Measurements from ENCODE around the gene TXNDC15. TPM values are rescaled to one million over a fixed set of nuclear protein-coding genes. Genes with fewer than 3 reads are reported as not detected.
"Not testable (repeated sequence)": the region's sequence is repeated elsewhere in the genome, so short reads cannot be mapped to it uniquely, and the experiment has no call there.

TXNDC15 gene
- total RNA-seq, 1 donor from 2014 or later, result 74.9 TPM

DNA sequence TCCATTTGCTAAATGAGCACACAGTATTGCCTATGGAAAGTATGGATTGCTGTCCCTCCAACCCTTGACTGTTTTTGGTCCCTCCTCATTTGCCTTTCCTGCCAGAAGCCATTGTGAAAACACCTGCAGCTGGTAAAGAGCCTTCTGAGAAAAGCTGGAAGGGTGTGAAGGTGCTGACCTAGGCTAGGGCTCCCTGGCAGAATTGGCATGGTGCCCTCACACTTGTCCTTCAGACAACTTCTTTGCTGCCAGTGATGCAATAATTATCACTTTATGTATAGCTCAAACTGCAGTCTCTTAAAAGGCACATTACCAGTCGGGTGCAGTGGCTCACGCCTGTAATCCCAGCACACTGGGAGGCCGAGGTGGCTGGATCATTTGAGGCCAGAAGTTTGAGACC lies 4.2 kb downstream of the TXNDC15 start:
- DNase-seq (ENCODE audit: low read depth, low spot score), result no peak

DNA sequence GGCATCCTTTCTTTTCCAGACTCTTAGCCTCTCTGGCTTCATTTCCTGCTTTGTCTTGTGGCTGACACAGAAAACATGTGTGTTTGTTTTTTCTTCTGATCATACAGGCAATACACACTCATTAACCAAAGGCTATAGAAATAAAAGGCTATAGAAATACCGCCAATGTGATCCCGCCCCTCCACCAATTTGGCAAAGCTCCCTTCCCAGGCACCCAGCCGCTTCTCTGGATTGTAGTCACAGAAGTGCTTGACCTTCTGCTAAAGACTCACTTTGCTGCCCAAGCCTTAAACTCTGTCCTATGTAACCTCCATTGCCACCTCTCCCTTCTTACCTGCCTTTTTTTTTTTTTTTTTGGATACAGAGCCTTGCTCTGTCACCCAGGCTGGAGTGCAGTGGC lies 5.3 kb downstream of the TXNDC15 start:
- no peak for DNase-seq (ENCODE audit: low read depth, low spot score)

DNA sequence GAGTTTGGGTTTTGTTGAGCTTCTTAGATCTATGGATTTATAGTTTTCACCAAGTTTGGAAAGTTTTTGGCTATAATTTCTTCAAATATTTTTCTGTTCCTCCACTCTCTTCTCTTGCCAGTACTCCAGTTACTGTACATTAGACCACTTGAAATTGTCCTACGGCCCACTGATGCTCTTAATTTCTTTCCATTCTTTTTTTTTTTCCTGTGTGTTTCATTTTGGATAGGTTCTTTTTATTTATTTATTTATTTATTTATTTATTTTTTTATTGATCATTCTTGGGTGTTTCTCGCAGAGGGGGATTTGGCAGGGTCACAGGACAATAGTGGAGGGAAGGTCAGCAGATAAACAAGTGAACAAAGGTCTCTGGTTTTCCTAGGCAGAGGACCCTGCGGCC lies 6.8 kb downstream of the TXNDC15 start:
- not testable (repeated sequence) for DNase-seq (ENCODE audit: low read depth, low spot score)

DNA sequence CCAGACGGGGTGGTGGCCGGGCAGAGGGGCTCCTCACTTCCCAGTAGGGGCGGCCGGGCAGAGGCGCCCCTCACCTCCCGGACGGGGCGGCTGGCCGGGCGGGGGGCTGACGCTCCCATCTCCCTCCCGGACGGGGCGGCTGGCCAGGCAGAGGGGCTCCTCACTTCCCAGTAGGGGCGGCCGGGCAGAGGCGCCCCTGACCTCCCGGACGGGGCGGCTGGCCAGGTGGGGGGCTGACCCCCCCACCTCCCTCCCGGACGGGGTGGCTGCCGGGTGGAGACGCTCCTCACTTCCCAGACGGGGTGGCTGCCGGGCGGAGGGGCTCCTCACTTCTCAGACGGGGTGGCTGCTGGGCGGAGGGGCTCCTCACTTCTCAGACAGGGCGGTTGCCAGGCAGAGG lies 7.5 kb downstream of the TXNDC15 start:
- DNase-seq (ENCODE audit: low read depth, low spot score), result not testable (repeated sequence)

DNA sequence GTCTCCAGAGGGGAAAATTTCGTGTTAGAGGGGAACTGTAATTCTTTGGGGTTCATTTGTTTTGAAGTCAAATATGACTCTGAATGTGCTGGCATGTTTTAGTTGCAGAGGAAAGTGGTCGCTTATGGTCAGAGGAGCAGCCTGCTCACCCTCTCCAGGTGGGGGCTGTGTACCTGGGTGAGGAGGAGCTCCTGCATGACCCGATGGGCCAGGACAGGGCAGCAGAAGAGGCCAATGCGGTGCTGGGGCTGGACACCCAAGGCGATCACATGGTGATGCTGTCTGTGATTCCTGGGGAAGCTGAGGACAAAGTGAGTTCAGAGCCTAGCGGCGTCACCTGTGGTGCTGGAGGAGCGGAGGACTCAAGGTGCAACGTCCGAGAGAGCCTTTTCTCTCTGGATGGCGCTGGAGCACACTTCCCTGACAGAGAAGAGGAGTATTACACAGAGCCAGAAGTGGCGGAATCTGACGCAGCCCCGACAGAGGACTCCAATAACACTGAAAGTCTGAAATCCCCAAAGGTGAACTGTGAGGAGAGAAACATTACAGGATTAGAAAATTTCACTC lies 13.5 kb downstream of the TXNDC15 start:
- DNase-seq (ENCODE audit: low read depth, low spot score), result no peak

DNA sequence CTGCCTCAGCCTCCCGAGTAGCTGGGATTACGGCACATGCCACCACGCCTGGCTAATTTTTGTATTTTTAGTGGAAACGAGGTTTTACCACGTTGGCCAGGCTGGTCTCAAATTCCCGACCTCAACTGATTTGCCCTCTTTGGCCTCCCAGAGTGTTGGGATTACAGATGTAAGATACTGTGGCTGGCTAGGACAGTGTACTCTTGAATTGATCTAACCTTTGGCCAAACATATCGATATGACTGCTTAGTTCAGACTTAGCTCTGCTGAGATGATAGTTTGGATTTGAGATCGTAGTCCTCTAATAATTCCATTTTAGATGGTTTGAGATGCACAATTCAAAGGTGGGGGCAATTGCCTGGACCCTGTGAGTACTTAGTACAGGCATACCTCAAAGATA lies 15.2 kb downstream of the TXNDC15 start:
- no peak for DNase-seq (ENCODE audit: low read depth, low spot score)

DNA sequence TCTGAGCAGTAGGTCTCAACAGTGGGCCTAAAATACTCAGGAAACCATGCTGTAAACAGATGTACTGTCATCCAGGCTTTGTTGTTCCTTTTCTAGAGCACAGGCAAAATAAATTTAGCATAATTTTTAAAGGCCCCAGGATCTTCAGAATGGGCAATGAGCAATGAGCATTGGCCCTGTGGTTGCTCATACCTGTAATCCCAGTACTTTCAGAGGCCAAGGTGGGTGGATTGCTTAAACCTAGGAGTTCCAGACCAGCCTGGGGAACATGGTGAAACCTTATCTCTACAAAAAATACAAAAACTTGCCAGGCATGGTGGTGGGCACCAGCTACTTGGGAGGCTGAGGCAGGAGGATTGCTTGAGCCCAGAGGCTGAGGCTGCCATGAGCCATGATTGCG lies 17.3 kb downstream of the TXNDC15 start:
- DNase-seq (ENCODE audit: low read depth, low spot score), result no peak

DNA sequence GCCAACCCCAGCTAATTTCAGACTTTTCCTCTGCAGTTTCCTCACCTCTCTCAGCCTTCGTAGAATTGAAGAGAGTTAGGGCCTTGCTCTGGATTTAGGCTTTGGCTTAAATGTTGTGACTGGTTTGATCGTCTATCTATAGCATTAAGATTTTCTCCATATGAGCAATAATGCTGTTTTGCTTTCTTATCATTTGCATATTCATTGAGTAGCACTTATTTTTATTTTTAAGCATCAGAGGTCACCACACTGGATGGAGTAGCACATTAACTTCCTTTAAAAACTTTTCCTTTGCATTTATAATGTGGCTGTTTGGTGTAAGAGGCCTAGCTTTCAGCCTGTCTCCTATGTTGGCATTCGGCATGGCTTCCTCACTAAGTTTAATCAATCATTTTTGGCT lies 18.1 kb downstream of the TXNDC15 start:
- DNase-seq (ENCODE audit: low read depth, low spot score), result no peak

DNA sequence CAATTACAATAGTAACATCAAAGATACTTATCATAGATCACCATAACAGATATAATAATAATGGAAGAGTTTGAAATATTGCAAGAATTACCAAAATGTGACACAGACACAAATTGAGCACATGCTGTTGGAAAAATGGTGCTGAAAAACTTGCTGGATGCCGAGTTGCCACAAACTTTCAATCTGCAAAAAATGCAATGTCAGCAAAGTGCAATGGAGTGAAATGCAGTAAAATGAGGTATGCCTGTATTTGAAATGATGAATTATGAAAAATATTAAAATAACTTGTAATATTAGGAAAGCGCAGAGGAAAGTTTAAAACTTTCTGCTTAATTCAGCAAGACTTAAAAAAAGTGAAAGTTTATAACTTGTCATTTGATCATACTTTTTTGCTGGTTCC lies 18.8 kb downstream of the TXNDC15 start:
- no peak for DNase-seq (ENCODE audit: low read depth, low spot score)

DNA sequence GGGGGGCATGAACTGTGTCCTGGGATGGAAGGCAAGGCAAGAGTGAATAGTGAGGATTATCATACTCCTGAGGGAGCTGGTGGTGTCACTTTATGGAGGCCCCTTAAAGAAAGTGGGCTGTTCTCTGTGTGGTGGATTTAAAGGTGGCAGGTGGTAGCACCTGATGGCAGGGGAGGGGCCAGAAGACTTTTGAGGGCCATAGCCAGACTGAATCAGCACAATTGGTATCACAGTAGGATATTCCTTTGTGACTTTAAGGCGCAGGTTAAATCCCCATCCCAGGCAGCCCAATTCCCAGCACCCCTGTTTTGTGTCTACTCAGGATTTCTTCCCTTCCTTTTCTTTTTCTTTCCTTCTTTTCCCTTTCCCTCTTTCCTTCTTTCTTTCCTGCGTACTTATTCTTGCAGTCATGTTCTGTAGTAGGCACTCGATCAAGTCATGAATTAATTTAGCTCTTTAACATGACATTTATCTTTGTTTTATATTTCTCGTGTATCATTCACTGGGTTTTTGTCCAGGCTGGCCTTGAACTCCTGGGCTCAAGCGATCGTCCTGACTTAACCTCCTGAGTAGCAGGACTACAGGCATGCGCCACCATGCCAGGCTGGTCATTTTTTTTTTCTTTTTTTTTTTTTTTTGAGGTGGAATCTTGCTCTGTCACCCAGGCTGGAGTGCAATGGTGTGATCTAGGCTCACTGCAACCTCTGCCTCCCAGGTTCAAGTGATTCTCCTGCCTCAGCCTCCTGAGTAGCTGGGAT lies 19.8 kb downstream of the TXNDC15 start:
- DNase-seq (ENCODE audit: low read depth, low spot score), result no peak

DNA sequence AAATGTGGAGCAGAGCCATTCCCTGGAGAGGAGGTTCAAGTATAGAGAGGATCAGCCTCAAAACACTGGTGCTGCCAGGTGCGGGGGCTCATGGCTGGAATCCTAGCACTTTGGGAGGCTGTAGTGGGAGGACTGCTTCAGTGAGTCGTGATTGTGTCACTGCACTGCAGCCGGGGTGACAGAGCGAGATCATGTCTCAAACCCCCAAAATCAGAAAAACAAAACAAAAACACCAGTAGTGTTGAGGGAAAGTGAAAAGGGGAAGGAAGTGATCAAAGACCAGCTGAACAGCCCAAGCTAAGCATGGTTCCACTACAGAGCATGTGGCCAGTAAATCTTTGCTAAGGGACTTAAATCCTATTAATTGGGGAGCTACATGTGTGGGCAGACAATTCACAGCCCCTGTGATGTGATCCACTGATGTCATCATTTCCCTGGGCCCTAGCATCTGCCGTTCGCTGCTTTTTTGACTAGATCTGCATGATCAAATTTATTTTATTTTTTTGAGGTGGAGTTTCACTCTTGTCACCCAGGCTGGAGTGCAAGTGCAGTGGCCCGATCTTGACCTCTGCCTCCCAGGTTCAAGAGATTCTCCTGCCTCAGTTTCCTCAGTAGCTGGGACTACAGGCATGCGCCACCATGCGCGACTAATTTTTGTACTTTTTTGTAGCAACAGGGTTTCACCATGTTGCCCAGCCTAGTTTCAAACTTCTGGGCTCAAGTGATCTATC lies 28.1 kb downstream of the TXNDC15 start:
- DNase-seq (ENCODE audit: low read depth, low spot score), result no peak

DNA sequence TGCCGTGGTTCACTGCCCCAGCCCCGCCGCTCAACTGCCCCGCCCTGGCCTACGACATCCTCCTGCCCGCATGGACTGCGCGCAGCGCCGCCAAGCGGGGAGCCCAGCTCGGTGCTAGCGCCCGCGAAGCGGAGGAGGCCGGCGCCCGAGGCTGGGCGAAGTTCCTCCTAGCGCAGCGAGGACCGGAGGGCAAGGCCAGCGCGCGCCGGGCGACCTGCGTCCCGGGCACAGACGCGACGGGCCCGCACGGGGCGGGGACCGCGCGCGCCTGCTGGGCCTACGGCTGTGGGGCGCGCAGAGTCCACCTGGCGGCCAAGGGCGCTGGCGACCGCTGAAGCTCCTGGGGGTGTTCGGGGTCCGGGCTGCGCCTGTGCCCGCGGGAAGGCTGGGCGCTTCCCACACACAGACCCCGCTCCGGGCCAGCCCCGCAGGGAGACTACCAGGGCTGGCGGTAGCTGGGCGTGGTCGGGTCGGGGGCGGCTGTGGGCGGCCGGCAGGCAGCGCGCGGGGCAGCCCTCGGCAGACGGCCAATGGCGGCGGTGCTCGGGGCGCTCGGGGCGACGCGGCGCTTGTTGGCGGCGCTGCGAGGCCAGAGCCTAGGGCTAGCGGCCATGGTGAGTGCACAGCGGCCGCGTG lies 30.6 kb downstream of the TXNDC15 start, which contains the start of gene PCBD2:
Gene PCBD2, plus strand, starts transcription at position 522 of the 636 bp plus-strand sequence. Its CDS starts 9 bp downstream, at position 531.
- peak; percentile 74 for DNase-seq (ENCODE audit: low read depth, low spot score)

DNA sequence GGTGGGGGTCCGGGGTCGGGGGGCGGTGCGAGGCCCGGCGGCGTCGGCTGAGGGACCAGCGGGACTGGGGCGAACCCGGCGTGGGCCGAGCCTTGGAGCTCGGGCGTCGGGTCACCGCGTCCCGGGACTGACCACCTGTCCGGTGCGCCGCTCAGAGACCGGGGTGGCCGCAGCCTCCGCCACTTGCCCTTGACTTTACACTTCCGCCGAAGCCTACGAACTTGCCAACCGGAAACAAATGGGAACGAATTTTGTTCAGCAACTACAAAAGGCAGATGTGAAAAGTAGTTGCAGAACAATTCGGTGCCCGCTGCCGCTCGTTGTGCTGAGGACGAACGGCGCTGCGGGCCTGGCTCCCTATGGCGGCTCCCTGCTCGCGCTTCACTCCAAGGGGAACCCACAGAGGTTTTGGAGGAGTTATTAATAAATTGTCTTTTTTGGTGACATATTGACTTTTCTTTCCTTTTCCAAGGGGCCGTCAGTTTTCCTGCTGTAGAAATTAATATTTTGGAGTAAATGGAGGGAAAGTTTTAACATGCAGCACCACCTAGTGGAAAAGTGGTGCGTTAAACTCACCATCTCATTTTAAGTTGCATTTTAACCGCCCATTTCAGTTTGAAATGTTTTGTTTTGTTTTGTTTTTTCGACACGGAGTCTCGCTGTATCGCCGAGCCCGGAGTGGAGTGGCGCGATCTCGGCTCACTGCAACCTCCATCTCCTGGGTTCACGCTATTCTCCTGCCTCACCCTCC lies 31.2 kb downstream of the TXNDC15 start:
- DNase-seq (ENCODE audit: low read depth, low spot score), result no peak

DNA sequence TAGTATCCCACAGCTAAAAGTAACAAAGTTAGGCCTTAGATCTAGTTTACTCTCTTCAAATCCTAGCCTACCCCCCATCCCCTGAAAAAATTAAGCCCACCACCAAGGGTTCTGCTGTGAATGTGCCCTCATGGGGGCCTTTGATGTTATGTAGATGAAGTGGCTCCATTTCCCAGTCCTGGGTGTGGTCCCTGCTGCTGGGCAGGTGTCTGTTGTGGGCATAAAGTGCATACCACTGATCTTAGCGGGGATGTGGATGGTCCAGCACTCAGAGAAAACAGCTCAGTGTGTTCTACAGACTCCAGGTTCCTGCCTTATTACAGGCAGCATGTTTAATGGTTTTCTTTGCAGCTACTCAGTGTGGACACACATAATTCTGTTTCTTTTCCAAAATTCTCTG lies 32.6 kb downstream of the TXNDC15 start:
- no peak for DNase-seq (ENCODE audit: low read depth, low spot score)

DNA sequence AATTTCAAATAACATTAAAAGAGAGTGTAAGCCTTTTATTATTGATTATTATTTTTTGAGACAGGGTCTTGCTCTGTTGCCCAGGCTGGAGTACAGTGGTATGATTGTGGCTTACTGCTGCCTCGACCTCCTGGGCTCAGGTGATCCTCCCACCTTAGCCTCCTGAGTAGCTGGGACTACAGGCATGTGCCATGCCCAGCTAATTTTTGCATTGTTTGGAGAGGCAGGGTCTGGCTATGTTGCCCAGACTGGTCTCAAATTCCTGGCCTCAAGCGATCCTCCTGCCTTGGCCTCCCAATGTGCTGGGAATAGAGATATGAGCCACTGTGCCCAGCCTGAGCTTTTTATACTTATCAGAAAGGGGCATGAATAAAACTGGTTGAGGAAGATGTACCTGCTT lies 36.6 kb downstream of the TXNDC15 start:
- DNase-seq (ENCODE audit: low read depth, low spot score), result not testable (repeated sequence)

DNA sequence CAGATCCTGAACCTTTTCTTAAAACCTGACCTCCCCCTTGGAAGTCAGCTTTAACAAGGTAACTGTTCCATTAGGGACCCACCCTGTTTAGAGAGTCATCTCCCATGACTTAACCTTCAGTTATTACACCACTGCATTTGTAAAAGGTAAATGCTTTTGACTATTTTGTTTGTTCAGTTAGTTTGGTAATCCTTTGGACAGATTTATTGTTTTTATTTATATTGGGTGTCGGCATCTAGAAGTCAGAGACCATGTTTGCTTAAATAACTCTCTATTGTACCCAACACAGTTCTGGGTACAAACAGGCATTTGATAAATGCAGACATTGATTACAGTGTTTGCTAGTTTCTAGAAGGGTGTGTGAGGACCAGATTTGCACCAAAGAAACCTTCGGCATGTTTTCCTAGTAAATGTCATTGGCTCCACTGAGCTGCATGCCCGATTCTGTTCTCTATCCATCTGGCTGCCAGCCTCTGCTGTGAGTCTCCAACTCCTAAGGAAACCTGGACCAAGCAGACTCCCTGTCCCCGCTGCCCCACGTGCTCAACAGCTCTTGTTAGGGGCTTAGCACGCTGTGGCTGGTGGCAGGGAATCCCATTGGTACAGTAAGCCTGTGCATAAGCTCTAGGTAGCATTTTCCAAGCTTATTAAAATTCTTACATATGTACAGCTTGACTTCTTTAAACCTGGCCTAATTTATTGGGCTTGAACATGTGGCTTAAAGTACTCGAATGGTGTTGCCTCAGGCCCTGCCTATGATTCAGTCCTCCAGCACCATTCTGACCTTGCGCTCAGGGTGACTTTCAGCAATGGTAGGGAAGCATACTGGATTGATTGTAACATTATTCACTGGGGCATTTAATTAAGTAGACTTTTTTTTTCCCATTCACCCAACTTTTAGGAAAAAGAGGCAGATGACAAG lies 37.4 kb downstream of the TXNDC15 start:
- no peak for DNase-seq (ENCODE audit: low read depth, low spot score)

DNA sequence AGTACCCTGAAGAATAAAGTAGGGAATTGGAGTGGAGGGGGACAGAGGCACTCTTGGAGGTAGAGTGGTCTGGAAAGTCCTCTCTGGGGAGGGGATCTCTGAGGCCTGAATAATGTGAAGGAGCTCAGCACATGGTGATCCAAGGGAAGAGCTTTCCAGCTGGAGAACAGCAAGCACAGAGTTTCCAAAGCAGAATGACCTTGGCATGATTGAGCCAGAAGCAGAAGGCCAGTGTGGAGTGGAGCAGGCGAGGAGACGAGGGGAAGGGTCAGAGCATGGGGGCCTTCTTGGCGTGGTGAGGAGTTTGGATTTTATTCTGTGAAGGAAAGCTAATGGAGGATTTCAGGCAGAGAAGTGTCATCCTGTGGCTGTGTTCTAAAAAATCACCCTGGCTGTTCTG lies 39.1 kb downstream of the TXNDC15 start:
- no peak for DNase-seq (ENCODE audit: low read depth, low spot score)

DNA sequence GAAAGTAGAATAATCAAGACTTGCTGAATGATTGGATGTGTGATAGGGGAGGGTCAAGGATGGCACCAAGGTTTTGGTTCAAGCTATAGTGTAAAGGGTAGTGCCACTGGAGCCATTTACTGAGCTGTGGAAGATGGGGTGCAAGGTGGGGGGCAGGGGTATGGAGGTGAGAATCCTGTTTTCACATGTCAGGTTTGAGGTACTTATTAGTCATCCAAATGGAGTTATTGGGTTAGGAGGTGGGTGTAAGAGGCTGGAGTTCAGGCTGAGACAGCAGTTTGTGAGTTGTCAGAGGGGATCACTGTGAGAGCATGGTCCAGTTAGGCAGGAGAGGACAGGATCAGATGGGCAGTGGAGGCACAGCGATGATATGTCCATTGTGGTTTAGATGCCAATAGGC lies 39.6 kb downstream of the TXNDC15 start:
- no peak for DNase-seq (ENCODE audit: low read depth, low spot score)

DNA sequence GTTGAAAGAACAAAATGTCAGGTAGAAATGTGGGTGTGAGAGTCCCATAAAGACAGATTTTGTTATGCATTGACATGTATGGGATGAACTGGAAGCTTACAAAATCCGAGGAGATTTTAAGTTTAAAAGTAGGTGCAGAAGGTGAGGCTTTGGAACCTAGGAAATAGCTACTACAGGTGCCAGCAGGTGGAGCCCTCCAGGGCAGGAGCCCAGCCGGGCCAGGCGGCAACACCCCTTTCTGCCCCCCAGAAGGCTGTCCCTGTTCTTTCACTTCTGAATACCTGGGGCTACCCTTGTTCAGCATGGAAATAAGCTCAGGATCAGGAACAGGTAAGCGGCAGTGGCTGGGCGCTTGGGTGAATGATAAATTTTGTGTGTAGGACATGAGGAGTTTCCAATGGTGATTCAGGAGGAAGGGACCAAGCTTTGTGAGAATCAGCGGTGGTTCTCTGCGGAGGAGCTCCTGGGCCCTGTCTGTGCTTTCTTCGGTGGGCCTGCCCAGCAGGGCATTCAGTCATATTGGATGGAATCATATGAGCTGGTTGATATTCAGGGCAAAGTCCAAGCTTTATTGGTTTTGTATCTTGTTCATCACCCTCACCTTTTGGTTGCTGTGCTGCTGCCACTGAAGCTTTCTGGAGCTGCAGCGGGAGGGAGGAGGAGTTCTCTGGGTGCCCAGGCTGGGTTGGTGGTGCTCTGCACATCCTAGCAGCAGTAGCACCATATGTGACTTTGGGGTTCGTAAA lies 43.1 kb downstream of the TXNDC15 start:
- DNase-seq (ENCODE audit: low read depth, low spot score), result no peak

DNA sequence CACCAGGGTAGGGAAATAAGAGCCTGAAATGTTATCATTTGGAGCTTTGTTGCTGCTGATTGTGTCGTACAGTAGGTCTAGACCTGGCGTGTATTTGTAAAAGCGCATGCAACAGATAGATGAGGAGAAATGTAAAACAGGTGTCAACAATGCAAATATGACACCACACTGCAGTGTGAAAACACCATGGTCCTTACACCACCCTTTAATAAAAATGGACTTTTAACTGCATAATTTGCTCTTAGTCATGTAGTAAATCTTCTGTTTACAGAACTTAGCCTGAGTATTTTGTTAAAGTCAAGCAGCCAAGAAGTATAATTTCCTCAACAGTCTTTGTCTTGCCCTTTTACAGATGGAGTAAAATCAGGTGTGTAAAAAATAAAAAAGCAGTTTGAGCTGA lies 44.7 kb downstream of the TXNDC15 start:
- DNase-seq (ENCODE audit: low read depth, low spot score), result no peak
